ENCODE results near the gene HORMAD2.

HORMAD2 gene

GRCh38 chr22:30127749-30128166 is 47.5 kb downstream of the HORMAD2 start:
- TF ChIP-seq FOXP2 (optimal IDR thresholded peaks at IDR 0.05; ENCODE audit: borderline replicate concordance, extremely low read depth, extremely low read length, insufficient read depth), result no peak

DNA sequence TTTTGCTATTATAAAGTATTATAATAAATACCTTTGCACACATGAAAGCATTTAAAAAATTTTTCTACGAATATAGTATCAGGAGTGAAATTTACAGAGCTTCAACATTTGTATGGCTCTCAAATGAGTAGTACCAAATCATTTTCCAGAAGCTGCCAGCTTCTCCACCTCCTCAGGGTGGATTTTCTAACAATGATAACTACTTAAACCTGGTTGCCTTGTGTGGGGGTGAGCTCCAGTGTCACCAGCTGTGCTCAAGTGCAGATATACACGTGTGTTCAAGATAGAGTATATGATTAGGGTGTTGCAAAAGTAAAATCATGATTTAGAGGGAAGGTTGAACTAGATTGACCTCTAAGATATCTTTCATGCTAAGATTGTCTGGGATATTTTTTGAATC is 48.2 kb downstream of the HORMAD2 start:
- TF ChIP-seq FOXP2 (optimal IDR thresholded peaks at IDR 0.05; ENCODE audit: borderline replicate concordance, extremely low read depth, extremely low read length, insufficient read depth) (no peak), POLR2AphosphoS5 (IDR thresholded peaks at IDR 0.05; ENCODE audit: low read depth, low read length) (no peak), TAF1 (IDR thresholded peaks at IDR 0.05; ENCODE audit: borderline replicate concordance, insufficient read depth, low read length) (no peak), SIN3A (IDR thresholded peaks at IDR 0.05; ENCODE audit: borderline replicate concordance, insufficient read depth, low read length) (no peak), REST (IDR thresholded peaks at IDR 0.05; ENCODE audit: insufficient read depth in 1 of 2, low read depth in 2 of 2, low read length in 2 of 2) (no peak)

DNA sequence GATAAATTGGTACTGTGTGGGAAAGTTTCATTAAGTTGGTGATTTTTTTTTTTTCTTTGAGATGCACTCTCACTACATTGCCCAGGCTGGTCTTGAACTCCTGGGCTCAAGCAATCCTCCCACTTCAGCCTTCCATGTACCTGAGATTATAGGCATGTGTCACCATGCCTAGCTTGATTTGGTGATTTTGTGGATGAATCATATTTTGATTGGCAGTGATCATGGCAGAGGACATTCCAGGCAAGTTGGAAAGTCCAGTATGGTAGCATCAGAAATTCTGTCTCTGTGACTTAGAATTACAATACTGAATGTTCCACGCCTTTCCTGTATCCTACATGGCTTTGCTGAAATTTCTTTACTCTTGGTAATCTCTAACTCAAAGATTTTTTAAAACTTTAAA is 49.4 kb downstream of the HORMAD2 start:
- no peak for TF ChIP-seq SIN3A (IDR thresholded peaks at IDR 0.05; ENCODE audit: borderline replicate concordance, insufficient read depth, low read length)
- no peak for TF ChIP-seq FOXP2 (optimal IDR thresholded peaks at IDR 0.05; ENCODE audit: borderline replicate concordance, extremely low read depth, extremely low read length, insufficient read depth)
- TF ChIP-seq POLR2AphosphoS5 (IDR thresholded peaks at IDR 0.05; ENCODE audit: low read depth, low read length), result no peak
- TF ChIP-seq TAF1 (IDR thresholded peaks at IDR 0.05; ENCODE audit: borderline replicate concordance, insufficient read depth, low read length), result no peak
- no peak for TF ChIP-seq REST (IDR thresholded peaks at IDR 0.05; ENCODE audit: insufficient read depth in 1 of 2, low read depth in 2 of 2, low read length in 2 of 2)

- no peak for TF ChIP-seq REST (IDR thresholded peaks at IDR 0.05; ENCODE audit: insufficient read depth in 1 of 2, low read depth in 2 of 2, low read length in 2 of 2)
- TF ChIP-seq POLR2AphosphoS5 (IDR thresholded peaks at IDR 0.05; ENCODE audit: low read depth, low read length), result no peak
- TF ChIP-seq TAF1 (IDR thresholded peaks at IDR 0.05; ENCODE audit: borderline replicate concordance, insufficient read depth, low read length), result no peak
- TF ChIP-seq FOXP2 (optimal IDR thresholded peaks at IDR 0.05; ENCODE audit: borderline replicate concordance, extremely low read depth, extremely low read length, insufficient read depth), result no peak
- TF ChIP-seq SIN3A (IDR thresholded peaks at IDR 0.05; ENCODE audit: borderline replicate concordance, insufficient read depth, low read length), result no peak
Observed at GRCh38 chr22:30132290-30132996, 52.2 kb downstream of the HORMAD2 start.

GRCh38 chr22:30140414-30140813 is 60.1 kb downstream of the HORMAD2 start:
- no peak for TF ChIP-seq FOXP2 (optimal IDR thresholded peaks at IDR 0.05; ENCODE audit: borderline replicate concordance, extremely low read depth, extremely low read length, insufficient read depth)
- TF ChIP-seq REST (IDR thresholded peaks at IDR 0.05; ENCODE audit: insufficient read depth in 1 of 2, low read depth in 2 of 2, low read length in 2 of 2), result no peak
- no peak for TF ChIP-seq SIN3A (IDR thresholded peaks at IDR 0.05; ENCODE audit: borderline replicate concordance, insufficient read depth, low read length)
- TF ChIP-seq TAF1 (IDR thresholded peaks at IDR 0.05; ENCODE audit: borderline replicate concordance, insufficient read depth, low read length), result no peak
- TF ChIP-seq POLR2AphosphoS5 (IDR thresholded peaks at IDR 0.05; ENCODE audit: low read depth, low read length), result no peak

All from PFSK-1 (cell line).